Stimulated activated naive CD8-positive, alpha-beta T cell treated with anti-CD3 and anti-CD28 coated beads, Interleukin-15, Interleukin-2, amounts not matched to agents 100 ng/mL and 50 ng/mL, for 24 hours (primary cell): ENCODE results near the gene PCLO.
"Not testable (repeated sequence)": the region's sequence is repeated elsewhere in the genome, so short reads cannot be mapped to it uniquely, and the experiment has no call there.

Source experiments
- H3K27ac Mint-ChIP-seq: one replicate; pipeline ENCODE4 v1.8.0; 2021; ENCODE audit warnings: mild to moderate bottlenecking, mixed read lengths
- H3K27me3 Mint-ChIP-seq: one replicate; pipeline ENCODE4 v1.8.0; 2021; ENCODE audit warnings: mixed read lengths
- H3K36me3 Mint-ChIP-seq: one replicate; pipeline ENCODE4 v1.8.0; 2021; ENCODE audit warnings: low read depth, mixed read lengths
- H3K4me1 Mint-ChIP-seq: one replicate; pipeline ENCODE4 v1.8.0; 2021; ENCODE audit warnings: low read depth, mixed read lengths
- H3K4me3 Mint-ChIP-seq: one replicate; pipeline ENCODE4 v1.8.0; 2021; ENCODE audit warnings: mild to moderate bottlenecking, mixed read lengths
- H3K9me3 Mint-ChIP-seq: one replicate; pipeline ENCODE4 v1.8.0; 2021; ENCODE audit warnings: mixed read lengths

PCLO gene

DNA sequence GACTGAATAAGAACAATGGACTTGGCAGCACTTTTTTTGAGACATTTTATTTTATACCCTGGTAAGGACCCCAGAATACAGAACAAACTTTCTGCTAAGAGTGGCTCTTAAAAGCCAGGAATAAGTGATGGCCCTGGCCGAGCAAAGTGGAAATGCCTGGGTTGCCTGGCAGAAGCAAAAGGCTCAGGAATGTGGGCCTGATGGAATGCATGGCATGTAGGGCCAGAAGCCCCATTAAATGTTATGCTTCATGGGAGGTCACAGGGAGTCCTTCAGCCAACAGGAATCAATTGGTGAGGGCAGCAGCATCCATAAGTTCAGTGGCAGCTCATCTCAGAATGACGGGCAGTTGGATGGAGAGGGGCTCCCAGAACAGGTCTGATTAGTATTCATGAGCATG is 417.6 kb downstream of the PCLO start:
- Mint-ChIP-seq H3K4me1 (no peaks in the 10 kb centered on the region), H3K27me3 (no peaks in the 10 kb centered on the region), H3K9me3 (peaks cover 8% of the 10 kb centered on the region), H3K36me3 (no peaks in the 10 kb centered on the region), H3K4me3 (no peak overlapping the region), H3K27ac (no peak overlapping the region)

DNA sequence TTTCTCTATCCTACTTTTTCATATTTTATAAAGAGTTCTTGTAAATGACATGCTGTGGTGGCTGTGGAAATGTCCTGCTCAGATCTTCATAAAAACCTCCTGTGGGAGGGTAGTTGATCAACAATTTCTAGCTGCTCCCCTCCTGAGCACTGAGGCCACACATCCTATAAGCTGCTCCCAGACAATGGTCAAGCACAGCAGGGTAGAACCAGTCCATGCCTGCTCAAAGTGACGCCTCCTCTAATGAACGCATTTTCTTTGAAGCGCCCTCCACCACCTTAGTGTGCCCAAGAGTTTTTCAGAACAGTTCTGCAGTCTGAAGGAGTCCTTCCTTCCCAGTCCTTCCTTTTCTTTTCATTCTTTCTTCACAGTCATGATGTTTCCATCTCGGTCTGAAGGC is 420.5 kb downstream of the PCLO start:
- no peak overlapping the region for H3K27ac Mint-ChIP-seq
- no peaks in the 10 kb centered on the region for H3K27me3 Mint-ChIP-seq
- H3K4me3 Mint-ChIP-seq: no peak overlapping the region
- no peaks in the 10 kb centered on the region for H3K4me1 Mint-ChIP-seq
- H3K36me3 Mint-ChIP-seq: no peaks in the 10 kb centered on the region
- peaks cover 6% of the 10 kb centered on the region for H3K9me3 Mint-ChIP-seq

DNA sequence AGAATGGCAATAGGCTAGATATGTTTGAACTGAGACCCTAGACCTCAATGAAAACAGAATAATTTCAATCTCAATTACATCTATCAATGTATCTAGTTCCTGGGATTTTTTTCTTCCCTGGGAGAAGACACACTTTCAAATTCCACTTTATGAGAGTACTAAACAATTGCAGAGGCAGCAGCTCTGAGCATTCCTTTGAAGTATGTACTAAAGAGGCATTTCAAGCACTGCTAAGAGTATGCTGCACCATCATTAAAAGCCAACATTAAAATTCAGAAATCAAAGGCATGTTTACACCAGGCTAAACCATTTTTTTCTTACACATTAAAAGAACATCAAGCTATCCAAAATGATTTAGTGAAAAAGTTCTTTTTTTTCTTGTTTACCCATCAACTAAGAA is 421.2 kb downstream of the PCLO start:
- Mint-ChIP-seq H3K27ac (no peak overlapping the region), H3K9me3 (no peaks in the 10 kb centered on the region), H3K27me3 (no peaks in the 10 kb centered on the region), H3K4me3 (no peak overlapping the region), H3K36me3 (no peaks in the 10 kb centered on the region), H3K4me1 (no peaks in the 10 kb centered on the region)

DNA sequence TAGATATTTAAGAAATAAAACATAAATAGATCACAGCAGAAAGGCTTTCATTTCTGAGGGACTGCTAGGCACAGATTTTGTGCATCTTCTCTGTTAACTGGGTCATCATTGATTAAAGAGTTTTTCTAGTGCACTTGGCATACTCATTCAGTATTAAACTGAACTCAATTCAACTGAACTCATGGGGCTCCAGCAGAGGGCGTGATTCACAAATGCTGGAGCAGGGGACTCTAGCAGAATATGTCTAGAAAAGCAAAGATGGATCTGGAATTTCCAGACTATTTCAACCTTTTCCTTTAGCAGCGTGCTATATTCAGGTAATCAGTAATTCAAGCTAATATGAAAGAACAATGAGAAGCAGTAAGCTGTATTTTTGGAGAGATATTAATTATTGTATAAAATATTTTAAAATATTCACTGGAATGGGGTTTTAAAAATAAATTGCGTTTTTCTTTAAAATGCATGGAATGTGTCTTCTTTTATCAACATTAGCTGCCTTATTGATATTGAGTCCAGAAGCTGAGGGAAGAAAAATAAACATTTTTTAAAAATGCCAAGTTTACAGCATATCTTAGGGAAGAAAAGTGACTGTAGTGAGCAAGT is 422.3 kb downstream of the PCLO start:
- Mint-ChIP-seq H3K27me3 (no peaks in the 10 kb centered on the region), H3K9me3 (no peaks in the 10 kb centered on the region), H3K4me3 (no peak overlapping the region), H3K36me3 (no peaks in the 10 kb centered on the region), H3K27ac (no peak overlapping the region), H3K4me1 (no peaks in the 10 kb centered on the region)

DNA sequence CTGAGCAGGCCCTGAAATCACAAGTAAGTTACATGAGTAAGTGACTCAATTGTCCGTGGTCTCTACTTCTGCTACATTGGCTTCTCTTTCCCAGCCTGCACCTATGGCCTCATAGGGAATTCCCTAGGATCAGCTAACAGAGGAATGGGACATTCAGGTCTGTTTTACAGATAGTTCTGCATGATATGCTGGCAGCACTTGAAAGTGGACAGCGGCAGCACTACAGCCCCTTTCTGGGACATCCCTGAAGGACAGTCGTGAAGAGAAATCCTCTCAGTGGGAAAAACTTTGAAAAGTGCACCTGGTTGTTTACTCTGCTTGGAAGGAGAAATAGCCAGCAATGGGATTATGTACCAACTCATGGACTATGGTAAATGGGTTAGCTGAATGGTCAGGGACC is 426.1 kb downstream of the PCLO start:
- H3K9me3 Mint-ChIP-seq: no peaks in the 10 kb centered on the region
- no peaks in the 10 kb centered on the region for H3K27me3 Mint-ChIP-seq
- no peak overlapping the region for H3K27ac Mint-ChIP-seq
- no peaks in the 10 kb centered on the region for H3K36me3 Mint-ChIP-seq
- no peak overlapping the region for H3K4me3 Mint-ChIP-seq
- no peaks in the 10 kb centered on the region for H3K4me1 Mint-ChIP-seq

DNA sequence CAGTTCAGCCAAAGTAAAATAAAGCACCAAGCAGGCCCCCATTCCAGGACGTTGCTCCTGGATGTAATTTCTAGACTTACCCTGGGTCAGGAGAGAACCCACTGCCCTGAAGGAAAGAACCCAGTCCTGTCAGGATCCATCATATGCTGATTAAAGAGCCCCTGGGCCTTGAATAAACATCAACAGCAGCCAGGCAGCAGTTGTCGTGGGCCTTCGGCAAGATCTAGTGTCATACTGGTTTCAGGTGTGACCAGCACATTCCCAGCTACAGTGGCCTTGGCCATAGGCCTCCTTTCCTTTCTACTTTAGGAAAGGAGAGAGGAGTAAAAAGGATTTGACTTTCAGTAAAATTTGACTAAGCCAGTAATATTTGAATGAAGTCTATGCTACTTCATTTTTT is 430.0 kb downstream of the PCLO start:
- Mint-ChIP-seq H3K27me3 (no peaks in the 10 kb centered on the region), H3K36me3 (no peaks in the 10 kb centered on the region), H3K4me1 (no peaks in the 10 kb centered on the region), H3K27ac (no peak overlapping the region), H3K9me3 (no peaks in the 10 kb centered on the region), H3K4me3 (no peak overlapping the region)

DNA sequence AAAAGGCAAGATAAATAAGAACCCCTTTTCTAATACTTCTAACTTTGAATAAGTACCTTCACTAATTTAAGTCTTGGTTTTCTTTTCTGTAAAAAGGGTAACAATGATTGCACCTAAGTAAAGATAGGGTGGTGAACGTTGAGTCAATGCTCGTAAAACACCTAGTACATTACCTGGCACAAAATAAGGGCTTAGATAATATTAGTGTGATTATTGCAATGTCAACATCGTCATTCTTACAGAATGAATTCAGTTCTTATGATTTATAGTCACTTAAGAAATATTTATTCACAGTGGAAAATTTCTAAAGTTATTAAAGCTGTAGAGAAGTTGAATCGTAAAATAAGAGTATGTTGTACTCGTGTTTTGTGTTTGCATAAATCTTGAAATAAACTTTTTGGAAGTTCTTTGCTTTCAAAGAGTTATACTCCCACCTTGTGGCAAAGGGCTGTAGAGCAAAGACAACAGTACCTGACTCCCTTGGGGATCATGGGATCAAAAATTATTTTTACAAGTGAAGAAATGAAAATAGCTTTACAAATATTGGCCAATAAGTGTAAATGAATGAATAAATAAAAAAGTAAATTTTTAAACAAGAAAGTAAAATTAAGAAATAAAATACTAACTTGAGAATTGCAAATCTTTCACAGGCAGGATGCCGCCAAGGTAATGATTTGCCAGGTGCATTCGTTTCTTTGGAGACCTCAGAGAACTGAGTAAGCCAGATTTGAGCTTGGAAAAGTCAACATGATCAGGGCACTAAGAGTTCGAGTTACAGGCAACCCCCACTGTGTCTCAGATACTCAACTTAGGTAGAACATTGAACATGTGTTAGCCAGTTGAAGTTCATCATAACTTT is 433.3 kb downstream of the PCLO start:
- H3K4me3 Mint-ChIP-seq: no peak overlapping the region
- no peaks in the 10 kb centered on the region for H3K27me3 Mint-ChIP-seq
- H3K27ac Mint-ChIP-seq: no peak overlapping the region
- H3K4me1 Mint-ChIP-seq: no peaks in the 10 kb centered on the region
- no peaks in the 10 kb centered on the region for H3K9me3 Mint-ChIP-seq
- no peaks in the 10 kb centered on the region for H3K36me3 Mint-ChIP-seq

DNA sequence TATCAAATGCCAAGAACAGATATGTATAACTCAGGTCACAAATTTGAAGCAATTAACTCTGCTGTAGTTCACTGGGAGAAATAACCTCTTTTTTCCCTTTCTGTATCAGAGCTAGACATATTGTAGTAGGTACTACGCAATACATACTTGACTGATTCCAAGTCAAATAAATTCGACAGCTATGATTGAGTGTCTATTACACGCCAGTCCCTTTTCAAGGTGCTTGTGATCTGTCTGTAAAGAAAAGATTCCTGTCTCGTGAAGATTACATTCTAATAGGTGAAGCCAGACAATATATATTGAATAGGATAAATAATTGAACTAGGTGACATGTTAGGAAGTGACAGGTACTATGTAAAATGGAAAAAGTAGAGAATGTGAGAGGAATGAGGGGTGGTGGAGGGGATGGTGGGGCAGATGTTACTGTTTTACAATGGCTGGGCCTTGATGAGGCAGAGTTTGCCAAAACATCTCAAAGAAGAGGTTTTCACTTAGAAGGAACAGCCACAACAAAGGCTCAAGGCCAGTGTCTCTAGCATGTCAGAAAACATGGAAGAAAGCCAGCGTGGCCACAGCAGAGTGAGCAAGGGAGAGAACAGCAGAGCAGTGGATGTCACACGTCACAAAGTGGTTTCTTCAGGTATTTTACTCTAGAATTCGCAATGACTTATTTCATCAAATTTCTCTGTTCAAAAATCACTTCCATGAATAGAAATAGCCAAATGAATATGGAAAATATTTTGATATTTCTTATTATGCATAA is 436.5 kb downstream of the PCLO start:
- Mint-ChIP-seq H3K9me3 (no peaks in the 10 kb centered on the region), H3K27ac (no peak overlapping the region), H3K36me3 (no peaks in the 10 kb centered on the region), H3K4me3 (no peak overlapping the region), H3K27me3 (no peaks in the 10 kb centered on the region), H3K4me1 (no peaks in the 10 kb centered on the region)

DNA sequence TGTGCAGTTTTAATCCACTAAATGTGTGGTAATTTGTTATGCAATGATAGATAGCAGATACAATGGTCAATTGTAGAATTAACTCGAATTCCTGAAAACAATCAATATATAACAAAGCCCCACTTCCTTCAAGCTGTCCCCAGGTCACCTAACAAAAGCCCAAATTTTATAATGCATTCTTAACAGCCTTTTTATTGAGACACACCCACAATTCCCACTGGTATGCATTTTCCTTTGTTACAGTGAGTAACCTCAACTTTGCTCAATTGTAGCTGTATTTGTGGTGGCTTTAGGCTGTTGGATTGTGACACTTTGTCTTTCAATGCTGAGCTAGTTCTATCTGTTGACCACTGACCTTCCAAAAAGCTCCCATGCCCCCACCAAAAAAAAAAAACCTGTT is 439.3 kb downstream of the PCLO start:
- H3K4me1 Mint-ChIP-seq: no peaks in the 10 kb centered on the region

DNA sequence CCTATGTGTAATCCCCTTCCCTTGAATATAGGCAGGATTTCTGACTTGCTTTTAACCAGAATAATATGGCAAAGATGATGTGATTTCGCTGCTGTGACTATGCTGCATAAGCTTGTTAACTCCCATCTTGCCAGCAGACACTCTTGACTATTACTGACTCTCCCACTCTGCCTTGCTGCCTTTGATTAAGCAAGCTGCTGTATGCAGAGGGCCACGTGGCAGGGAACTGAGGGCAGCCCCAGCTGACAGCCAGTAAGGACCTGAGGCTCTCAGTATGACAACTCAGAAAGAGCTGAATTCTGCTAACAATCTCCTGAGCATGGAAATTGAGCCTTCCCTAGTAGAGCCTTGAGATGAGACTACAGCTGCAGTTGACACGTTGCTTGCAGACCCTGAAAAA is 439.7 kb downstream of the PCLO start:
- Mint-ChIP-seq H3K4me1 (no peaks in the 10 kb centered on the region), H3K36me3 (no peaks in the 10 kb centered on the region), H3K9me3 (no peaks in the 10 kb centered on the region), H3K27me3 (no peaks in the 10 kb centered on the region), H3K27ac (no peak overlapping the region), H3K4me3 (no peak overlapping the region)

More for the DNA sequence above, 439.3 kb downstream of the PCLO start:
- H3K9me3 Mint-ChIP-seq: no peaks in the 10 kb centered on the region
- H3K36me3 Mint-ChIP-seq: no peaks in the 10 kb centered on the region
- H3K27ac Mint-ChIP-seq: no peak overlapping the region
- no peak overlapping the region for H3K4me3 Mint-ChIP-seq
- no peaks in the 10 kb centered on the region for H3K27me3 Mint-ChIP-seq

DNA sequence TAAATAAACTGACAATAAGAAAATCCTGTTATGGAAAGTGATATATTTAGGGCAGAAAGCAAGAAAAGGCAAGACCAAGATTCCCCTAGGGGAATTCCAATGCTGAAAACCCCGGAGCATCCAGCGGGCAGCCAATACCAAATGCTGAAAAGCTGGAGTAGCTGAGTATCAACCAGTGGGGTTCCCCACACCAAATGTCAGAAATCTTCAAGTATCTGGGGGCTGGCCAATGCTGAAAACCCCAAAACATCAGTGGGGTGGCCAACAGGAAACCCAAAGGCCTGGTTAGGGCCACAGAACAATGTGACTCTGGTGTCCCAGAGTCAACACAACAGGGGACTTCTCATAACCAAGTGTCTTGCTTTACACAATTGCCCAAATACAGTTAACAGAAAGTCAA is 447.3 kb downstream of the PCLO start:
- Mint-ChIP-seq H3K27me3 (no peaks in the 10 kb centered on the region), H3K4me1 (no peaks in the 10 kb centered on the region), H3K9me3 (no peaks in the 10 kb centered on the region), H3K36me3 (no peaks in the 10 kb centered on the region), H3K4me3 (no peak overlapping the region), H3K27ac (no peak overlapping the region)

DNA sequence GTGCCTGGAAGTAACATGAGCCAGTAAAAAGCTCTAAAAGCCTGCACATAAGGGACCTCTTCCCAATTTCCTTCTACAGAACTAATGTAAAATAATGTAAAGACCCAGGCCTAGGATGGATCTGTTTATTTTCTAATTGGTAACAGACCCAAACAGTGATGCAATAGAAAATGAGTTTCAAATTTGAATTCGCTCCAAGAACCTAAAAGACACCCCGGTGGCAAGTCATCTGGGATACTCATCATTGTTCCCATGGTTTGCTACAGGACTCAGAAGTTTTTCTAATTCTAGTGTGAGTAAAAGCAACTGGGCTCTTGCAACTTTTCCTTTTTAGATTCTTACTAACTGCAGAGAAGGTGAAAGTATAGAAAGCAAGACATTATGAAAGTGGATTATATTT is 447.8 kb downstream of the PCLO start:
- Mint-ChIP-seq H3K4me3 (no peak overlapping the region), H3K4me1 (no peaks in the 10 kb centered on the region), H3K27me3 (no peaks in the 10 kb centered on the region), H3K27ac (no peak overlapping the region), H3K9me3 (no peaks in the 10 kb centered on the region), H3K36me3 (no peaks in the 10 kb centered on the region)

DNA sequence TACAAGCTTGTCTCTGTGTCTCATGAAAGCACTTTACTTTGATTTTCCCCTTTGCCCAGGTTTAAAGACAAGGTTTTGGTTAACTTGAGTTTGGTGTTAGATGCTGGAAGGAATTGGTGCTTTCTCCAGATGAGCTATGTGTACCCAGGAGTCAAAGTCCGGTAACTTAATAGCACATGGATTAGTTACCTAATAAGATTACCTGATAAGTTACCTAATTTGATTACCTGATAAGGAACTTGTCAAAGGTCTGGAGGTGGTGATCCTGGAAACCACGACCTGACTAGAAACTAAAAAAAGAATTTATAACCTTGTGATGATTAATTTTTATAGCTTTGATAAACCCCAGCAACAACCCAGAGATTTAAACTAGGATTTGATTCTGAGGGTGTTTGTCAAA is 449.2 kb downstream of the PCLO start:
- no peak overlapping the region for H3K4me3 Mint-ChIP-seq
- H3K27me3 Mint-ChIP-seq: no peaks in the 10 kb centered on the region

DNA sequence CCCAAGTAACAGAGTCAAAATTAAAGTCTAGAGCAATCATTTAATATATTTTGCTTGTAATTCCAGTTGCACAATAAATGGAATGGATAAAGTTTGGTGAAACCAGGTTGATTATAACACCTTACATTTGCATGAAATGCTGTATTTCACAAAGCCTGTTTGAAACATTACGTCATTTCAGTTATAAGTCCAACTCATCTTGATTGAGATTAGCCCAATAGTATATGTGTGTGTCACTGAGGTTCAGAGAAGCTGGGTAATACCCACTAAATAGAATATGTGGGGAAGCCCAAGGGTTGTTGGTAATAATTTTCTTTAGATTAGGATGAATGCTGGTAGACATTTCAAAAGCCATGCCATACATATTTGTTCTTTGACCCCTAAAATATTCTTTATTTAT is 456.3 kb downstream of the PCLO start:
- not testable (repeated sequence) for H3K4me1 Mint-ChIP-seq, H3K27ac Mint-ChIP-seq, H3K36me3 Mint-ChIP-seq, H3K27me3 Mint-ChIP-seq, H3K9me3 Mint-ChIP-seq, H3K4me3 Mint-ChIP-seq

More for the DNA sequence above, 449.2 kb downstream of the PCLO start:
- Mint-ChIP-seq H3K36me3 (no peaks in the 10 kb centered on the region), H3K27ac (no peak overlapping the region), H3K9me3 (no peaks in the 10 kb centered on the region), H3K4me1 (no peaks in the 10 kb centered on the region)

DNA sequence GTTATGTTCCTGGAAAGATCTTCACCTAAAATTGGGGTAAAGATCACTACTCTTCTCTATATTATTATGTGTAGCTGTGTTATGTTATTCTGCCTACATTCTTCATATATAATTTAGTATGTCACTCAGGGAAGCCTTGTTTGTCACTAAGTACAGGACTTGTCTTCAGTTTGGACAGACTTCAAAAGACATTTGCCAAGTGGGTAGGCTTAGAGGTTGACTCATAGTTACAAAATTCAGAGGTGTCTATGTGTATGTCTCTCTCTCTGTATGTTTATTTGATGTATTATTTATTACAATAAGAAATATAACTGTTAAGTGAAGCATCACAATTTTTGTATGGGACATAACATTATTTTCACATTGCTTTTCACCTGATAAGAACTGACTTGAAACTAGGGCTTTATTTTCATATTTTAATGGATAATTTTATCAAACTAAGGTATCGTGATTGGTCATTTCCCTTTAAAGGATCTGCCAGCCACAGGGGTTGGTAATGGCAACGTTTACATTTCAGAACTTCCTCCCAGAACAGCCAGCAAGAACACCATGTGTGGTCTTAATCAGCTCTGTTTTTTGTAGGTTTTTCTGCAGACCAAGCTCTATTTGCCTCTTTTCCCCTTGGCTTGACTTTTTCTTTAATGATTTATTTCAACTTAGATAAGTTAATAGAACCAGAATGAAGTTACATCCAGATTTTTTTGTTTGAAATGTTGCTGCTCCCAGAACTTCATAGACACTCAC is 457.0 kb downstream of the PCLO start:
- Mint-ChIP-seq H3K4me1 (no peaks in the 10 kb centered on the region), H3K27me3 (no peaks in the 10 kb centered on the region), H3K4me3 (no peak overlapping the region), H3K36me3 (no peaks in the 10 kb centered on the region), H3K9me3 (no peaks in the 10 kb centered on the region), H3K27ac (no peak overlapping the region)
